Astrocyte (in vitro differentiated cells and primary cell): Measurements from ENCODE around the gene FOXD1.

Experiments
- EZH2 ChIP-seq: IDR thresholded peaks from 2 replicates; pipeline ENCODE4 v1.6.1; 2012; ENCODE audit warnings: mild to moderate bottlenecking, low read length, inconsistent platforms; ENCODE audit not compliant: insufficient read depth
- TF ChIP-seq, protein P1 (sequence below): IDR thresholded peaks from 2 replicates; pipeline ENCODE4 v1.5.1; 2011; ENCODE audit warnings: low read depth, mild to moderate bottlenecking, inconsistent platforms, low read length, moderate library complexity; ENCODE audit not compliant: insufficient read depth

DNA sequence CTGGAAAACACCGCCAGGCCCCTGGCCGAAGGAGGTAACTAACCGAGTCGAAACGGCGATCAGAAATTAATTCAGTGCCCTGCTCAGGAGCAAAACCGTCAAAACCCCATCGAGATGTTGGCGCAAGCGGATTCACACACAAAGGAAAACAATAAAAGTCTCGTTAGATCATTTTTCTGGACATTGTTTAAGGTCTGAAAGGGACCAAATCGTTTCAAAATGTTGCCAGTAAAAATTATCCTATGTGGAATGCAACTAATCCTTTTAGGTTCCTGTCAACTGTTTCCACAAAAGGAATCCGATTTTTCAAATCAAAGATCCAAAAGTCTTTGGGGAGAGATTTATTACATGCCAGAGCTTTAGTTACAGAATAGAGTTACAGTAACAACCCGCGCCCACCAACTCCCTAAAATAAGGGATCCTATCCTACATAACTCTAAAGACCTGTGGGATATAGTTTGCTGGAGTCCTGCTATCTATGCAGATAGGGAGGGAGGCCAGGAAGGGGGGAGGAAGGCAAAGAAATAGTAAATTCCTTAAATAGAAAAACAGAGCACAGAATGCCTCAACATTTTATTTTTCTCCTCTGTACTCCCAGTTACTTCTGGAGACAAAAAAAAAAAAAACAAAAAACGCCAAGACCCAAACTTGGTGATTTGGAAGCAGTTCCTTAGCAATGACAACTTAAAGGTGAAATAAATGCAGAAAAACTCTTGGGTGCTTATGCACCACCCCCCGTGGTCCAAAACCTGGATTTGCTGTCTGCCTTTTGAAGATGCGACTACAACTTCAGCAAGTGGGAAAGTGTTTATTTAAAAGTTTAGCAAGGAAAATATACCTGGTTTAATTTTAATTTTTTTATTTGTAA is 10.6 kb downstream of the FOXD1 start:
- TF ChIP-seq, protein P1, sequence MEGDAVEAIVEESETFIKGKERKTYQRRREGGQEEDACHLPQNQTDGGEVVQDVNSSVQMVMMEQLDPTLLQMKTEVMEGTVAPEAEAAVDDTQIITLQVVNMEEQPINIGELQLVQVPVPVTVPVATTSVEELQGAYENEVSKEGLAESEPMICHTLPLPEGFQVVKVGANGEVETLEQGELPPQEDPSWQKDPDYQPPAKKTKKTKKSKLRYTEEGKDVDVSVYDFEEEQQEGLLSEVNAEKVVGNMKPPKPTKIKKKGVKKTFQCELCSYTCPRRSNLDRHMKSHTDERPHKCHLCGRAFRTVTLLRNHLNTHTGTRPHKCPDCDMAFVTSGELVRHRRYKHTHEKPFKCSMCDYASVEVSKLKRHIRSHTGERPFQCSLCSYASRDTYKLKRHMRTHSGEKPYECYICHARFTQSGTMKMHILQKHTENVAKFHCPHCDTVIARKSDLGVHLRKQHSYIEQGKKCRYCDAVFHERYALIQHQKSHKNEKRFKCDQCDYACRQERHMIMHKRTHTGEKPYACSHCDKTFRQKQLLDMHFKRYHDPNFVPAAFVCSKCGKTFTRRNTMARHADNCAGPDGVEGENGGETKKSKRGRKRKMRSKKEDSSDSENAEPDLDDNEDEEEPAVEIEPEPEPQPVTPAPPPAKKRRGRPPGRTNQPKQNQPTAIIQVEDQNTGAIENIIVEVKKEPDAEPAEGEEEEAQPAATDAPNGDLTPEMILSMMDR, result no peak
- no peak for TF ChIP-seq EZH2
